HTERT RPE-1 (cell line): ENCODE results near the gene TNF.
"Not testable (repeated sequence)": the region's sequence is repeated elsewhere in the genome, so short reads cannot be mapped to it uniquely, and the experiment has no call there.

Experiments used
- in situ Hi-C: fragments of 300-500 bp; cut with MboI; formaldehyde crosslinking; loops from 4 replicates; pipeline ENCODE4 v1.14.3; 2020; ENCODE audit warnings: low sequenced_read_pairs

TNF gene

GRCh38 chr6:31543639-31544038 is 31.7 kb upstream of the TNF start:
- in situ Hi-C loops, result no loop called here

GRCh38 chr6:31544676-31545075 is 30.7 kb upstream of the TNF start:
- in situ Hi-C loops, result no loop called here

- in situ Hi-C loops, result no loop called here
Observed at GRCh38 chr6:31545291-31545690, 30.1 kb upstream of the TNF start.

GRCh38 chr6:31546339-31546957 is 28.9 kb upstream of the TNF start, which contains the start of gene ATP6V1G2:
ATP6V1G2 (minus strand) TSS chr6:31546608; CDS start chr6:31546559, 49 bp downstream.
- in situ Hi-C loops, result no loop called here

GRCh38 chr6:31546958-31547726 is 28.2 kb upstream of the TNF start, which contains the start of gene NFKBIL1:
NFKBIL1 (plus strand) TSS chr6:31547608; CDS start chr6:31547695, 87 bp downstream.
- in situ Hi-C loops, result no loop called here

- in situ Hi-C loops, result no loop called here
Observed at GRCh38 chr6:31547727-31548543, 27.4 kb upstream of the TNF start.

- in situ Hi-C loops, result no loop called here
Observed at GRCh38 chr6:31548544-31548873, 26.9 kb upstream of the TNF start.

- in situ Hi-C loops, result not testable (repeated sequence)
Observed at GRCh38 chr6:31551371-31551770, 24.0 kb upstream of the TNF start.

GRCh38 chr6:31556307-31556706 is 19.1 kb upstream of the TNF start:
- in situ Hi-C loops, result no loop called here

- in situ Hi-C loops, result no loop called here
Observed at GRCh38 chr6:31557443-31558317, 17.7 kb upstream of the TNF start.

GRCh38 chr6:31558318-31558625 is 17.1 kb upstream of the TNF start:
- in situ Hi-C loops, result no loop called here

GRCh38 chr6:31558631-31559500 is 16.5 kb upstream of the TNF start:
- in situ Hi-C loops, result no loop called here

- in situ Hi-C loops, result no loop called here
Observed at GRCh38 chr6:31559606-31559957, 15.8 kb upstream of the TNF start.

GRCh38 chr6:31559958-31560696 is 15.2 kb upstream of the TNF start:
- in situ Hi-C loops, result no loop called here

- in situ Hi-C loops, result no loop called here
Observed at GRCh38 chr6:31560697-31561058, 14.7 kb upstream of the TNF start.

GRCh38 chr6:31567531-31568370 is 7.6 kb upstream of the TNF start:
- in situ Hi-C loops, result no loop called here

- in situ Hi-C loops, result no loop called here
Observed at GRCh38 chr6:31568537-31568961, 6.8 kb upstream of the TNF start.

- in situ Hi-C loops, result no loop called here
Observed at GRCh38 chr6:31569861-31570536, 5.4 kb upstream of the TNF start.
